ENCODE measurements around the gene PTK6.

Gene PTK6

GRCh38 chr20:63558804-63559484 is 21.8 kb upstream of the PTK6 start:
- DNase-seq (ENCODE audit: extremely low read depth, low read depth), result no peak
- TF ChIP-seq CTCF (IDR thresholded peaks at IDR 0.05; ENCODE audit: low read depth, low read length), result no peak

DNA sequence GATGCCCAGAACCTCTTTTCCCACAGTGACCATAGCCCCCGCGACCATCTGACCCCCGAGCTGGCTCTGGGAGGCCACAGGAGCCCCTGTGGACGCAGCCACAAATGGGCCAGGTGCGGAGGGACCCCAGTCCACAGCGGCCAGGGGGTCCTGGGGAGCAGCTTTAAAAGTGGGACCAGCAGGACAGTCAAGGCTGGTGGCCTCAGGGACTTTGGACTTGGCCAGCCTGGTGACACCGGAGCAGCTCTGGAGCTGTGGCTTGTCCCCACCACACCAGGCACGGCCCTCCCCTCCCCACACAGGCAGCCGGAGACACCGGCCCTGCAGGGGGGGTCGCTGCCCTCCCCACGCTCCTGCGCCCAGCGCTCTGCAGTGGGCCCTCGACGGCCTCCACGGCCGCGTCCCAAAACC is 20.3 kb upstream of the PTK6 start:
- DNase-seq (ENCODE audit: extremely low read depth, low read depth), result no peak
- no peak for TF ChIP-seq CTCF (IDR thresholded peaks at IDR 0.05; ENCODE audit: low read depth, low read length)

DNA sequence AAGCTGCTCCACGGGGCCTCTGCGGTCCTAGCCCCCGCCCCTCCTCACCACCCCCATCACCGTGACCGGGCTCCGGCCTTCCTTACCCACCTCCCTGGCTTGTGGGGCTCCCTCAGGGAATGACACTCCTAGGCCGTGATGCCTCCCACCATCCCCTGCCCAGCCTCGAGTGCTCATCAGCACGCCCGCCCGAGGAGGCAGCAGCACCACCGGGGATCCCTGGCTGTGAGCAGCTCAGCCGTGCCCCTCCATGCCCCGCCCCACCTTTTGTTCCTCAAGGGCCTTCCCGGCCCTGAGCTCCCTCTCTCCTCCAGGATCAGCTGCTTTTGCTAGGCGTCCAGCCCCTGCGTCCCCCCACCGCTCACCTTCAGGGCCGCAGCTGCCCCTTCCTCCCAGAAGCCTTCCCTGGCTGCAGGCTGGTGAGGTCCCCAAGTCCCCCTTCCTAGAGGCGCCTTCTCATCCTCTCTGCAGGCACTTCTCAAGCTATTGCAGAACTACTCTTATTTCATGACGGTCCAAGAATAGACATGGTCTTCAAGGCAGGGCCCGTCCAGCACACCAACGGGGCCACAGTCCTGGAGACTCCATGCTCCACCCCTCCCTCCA is 19.8 kb upstream of the PTK6 start:
- DNase-seq (ENCODE audit: extremely low read depth, low read depth), result no peak
- TF ChIP-seq CTCF (IDR thresholded peaks at IDR 0.05; ENCODE audit: low read depth, low read length), result no peak

GRCh38 chr20:63555661-63556381 is 18.6 kb upstream of the PTK6 start:
- DNase-seq (ENCODE audit: extremely low read depth, low read depth), result no peak
- TF ChIP-seq CTCF (IDR thresholded peaks at IDR 0.05; ENCODE audit: low read depth, low read length), result no peak

DNA sequence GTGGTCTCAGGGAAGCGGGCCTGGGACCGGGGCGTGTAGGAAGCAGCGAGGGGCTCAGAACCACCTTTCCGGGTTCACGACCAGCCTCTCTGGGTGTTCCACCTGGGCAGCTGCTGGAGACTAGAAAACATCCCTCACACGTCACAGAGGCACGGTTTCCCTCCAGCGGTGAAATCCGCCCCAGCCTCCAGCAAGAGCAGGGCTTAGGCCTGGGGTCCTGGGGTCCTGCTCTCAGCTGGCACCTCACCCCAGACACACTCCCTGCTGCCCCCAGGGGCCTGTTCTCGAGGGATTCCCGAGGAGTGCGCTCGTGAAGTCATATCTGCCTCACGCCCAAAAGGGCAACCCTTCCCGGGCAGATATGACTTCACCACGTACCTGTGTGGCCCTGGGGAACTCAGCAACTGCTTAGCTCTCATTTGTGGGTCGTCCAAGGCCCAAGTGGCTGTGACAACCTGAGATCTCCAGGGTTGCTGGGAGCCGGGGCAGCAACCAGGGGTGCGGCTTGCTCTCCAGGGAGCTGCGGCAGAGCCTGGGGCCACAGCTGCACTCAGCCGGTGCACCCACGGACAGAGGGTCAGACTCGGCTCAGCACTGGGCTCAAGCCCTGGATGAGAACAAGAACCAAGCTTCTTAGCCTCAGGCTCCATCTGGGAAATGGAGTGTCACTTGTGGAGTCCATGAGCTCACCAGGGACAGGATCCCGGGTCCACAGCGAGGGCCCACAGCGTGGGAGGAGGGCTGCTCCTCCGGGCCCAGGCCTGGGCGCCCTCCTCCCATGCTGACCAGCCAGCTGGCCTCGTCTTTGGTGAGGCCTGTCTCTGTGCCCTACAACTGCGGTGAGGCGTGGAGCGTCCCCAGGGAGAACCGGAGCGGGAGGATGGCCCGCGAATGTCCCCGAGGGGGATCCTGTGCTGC is 17.4 kb upstream of the PTK6 start:
- TF ChIP-seq CTCF (IDR thresholded peaks at IDR 0.05; ENCODE audit: low read depth, low read length), result no peak
- no peak for DNase-seq (ENCODE audit: extremely low read depth, low read depth)

DNA sequence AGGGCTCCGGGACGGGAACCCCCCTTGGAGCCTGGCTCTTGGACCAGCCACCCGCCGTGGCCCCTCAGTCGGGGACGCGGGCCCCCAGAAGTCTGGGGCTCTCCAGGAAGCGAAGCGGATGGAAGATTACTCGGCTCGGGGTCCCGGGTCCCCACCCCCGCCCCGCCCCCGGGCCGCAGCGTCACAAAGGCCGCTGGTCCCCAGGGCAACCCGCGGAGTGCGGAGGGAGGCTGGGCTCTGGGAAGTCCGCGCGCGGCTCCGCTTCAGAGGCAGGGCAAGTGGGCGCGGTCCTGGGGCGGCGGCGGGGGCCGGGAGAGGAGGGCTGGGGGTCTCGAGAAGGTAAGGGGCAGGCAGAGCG is 16.7 kb upstream of the PTK6 start, which contains the start of gene FNDC11:
TSS of gene FNDC11 (plus strand) at position 227 of the 358 bp plus-strand sequence. CDS start 1,505 bp downstream, outside the sequence.
- DNase-seq (ENCODE audit: extremely low read depth, low read depth), result no peak

More for the DNA sequence above, 16.7 kb upstream of the PTK6 start, which contains the start of gene FNDC11:
- no peak for TF ChIP-seq CTCF (IDR thresholded peaks at IDR 0.05; ENCODE audit: low read depth, low read length)

Data from AG09319 (cell line).